HEK293 (cell line): ENCODE data around the gene NDUFB11.

Source experiments
- GLI2 ChIP-seq: fragments of 450-650 bp; formaldehyde crosslinking; IDR thresholded peaks from 2 replicates; pipeline ENCODE4; 2017; ENCODE audit warnings: missing biosample characterization, missing genetic modification characterization, low read depth, borderline replicate concordance
- GLIS1 ChIP-seq: fragments of 450-650 bp; formaldehyde crosslinking; IDR thresholded peaks from 2 replicates; pipeline ENCODE4 v1.5.1; 2016; ENCODE audit warnings: missing biosample characterization, missing genetic modification characterization
- GLIS2 ChIP-seq: fragments of 450-650 bp; formaldehyde crosslinking; IDR thresholded peaks from 2 replicates; pipeline ENCODE4 v1.5.1; 2016; ENCODE audit warnings: missing biosample characterization, missing genetic modification characterization
- IKZF3 ChIP-seq: fragments of 450-650 bp; IDR thresholded peaks from 2 replicates; pipeline ENCODE4 v1.5.0; 2018; ENCODE audit warnings: missing biosample characterization, mild to moderate bottlenecking, missing genetic modification characterization, moderate library complexity
- KLF9 ChIP-seq: fragments of 450-650 bp; formaldehyde crosslinking; IDR thresholded peaks from 2 replicates; pipeline ENCODE4 v1.5.1; 2016; ENCODE audit warnings: missing biosample characterization, missing genetic modification characterization, low read depth
- MEIS1 ChIP-seq: sonication (generic); formaldehyde crosslinking; IDR thresholded peaks from 2 replicates; pipeline ENCODE4 v1.8.1; 2022; ENCODE audit warnings: missing genetic modification reagents, mild to moderate bottlenecking, borderline replicate concordance
- SETDB1 ChIP-seq: IDR thresholded peaks from one replicate; pipeline ENCODE4 v1.6.1; 2017; ENCODE audit warnings: mild to moderate bottlenecking, low read length, moderate library complexity, mixed read lengths; ENCODE audit not compliant: insufficient read length
- ZBTB20 ChIP-seq: fragments of 450-650 bp; formaldehyde crosslinking; IDR thresholded peaks from 2 replicates; pipeline ENCODE4 v1.5.1; 2016; ENCODE audit warnings: missing biosample characterization, missing genetic modification characterization
- ZBTB21 ChIP-seq: fragments of 450-650 bp; formaldehyde crosslinking; IDR thresholded peaks from 2 replicates; pipeline ENCODE4 v1.5.1; 2017; ENCODE audit warnings: missing biosample characterization, missing genetic modification characterization
- ZBTB48 ChIP-seq: fragments of 450-650 bp; formaldehyde crosslinking; IDR thresholded peaks from 2 replicates; pipeline ENCODE4 v1.5.1; 2016; ENCODE audit warnings: missing biosample characterization, missing genetic modification characterization
- ZFHX2 ChIP-seq: fragments of 450-650 bp; formaldehyde crosslinking; conservative IDR thresholded peaks from 2 replicates; pipeline ENCODE4 v1.5.1; 2016; ENCODE audit warnings: missing biosample characterization, missing genetic modification characterization
- ZNF10 ChIP-seq: fragments of 450-650 bp; formaldehyde crosslinking; IDR thresholded peaks from 2 replicates; pipeline ENCODE4 v1.5.1; 2017; ENCODE audit warnings: missing biosample characterization, missing genetic modification characterization
- ZNF114 ChIP-seq: fragments of 450-650 bp; formaldehyde crosslinking; IDR thresholded peaks from 2 replicates; pipeline ENCODE4 v1.5.0; 2017; ENCODE audit warnings: missing biosample characterization, missing genetic modification characterization
- ZNF2 ChIP-seq: fragments of 450-650 bp; formaldehyde crosslinking; IDR thresholded peaks from 2 replicates; pipeline ENCODE4 v1.5.1; 2016; ENCODE audit warnings: missing biosample characterization, missing genetic modification characterization
- ZNF391 ChIP-seq: fragments of 450-650 bp; formaldehyde crosslinking; IDR thresholded peaks from 2 replicates; pipeline ENCODE4 v1.5.1; 2016; ENCODE audit warnings: low read depth, missing biosample characterization, missing genetic modification characterization, borderline replicate concordance
- ZNF549 ChIP-seq: fragments of 450-650 bp; IDR thresholded peaks from 2 replicates; pipeline ENCODE4 v1.5.1; 2018; ENCODE audit warnings: missing biosample characterization, missing genetic modification characterization, mild to moderate bottlenecking, inconsistent platforms, moderate library complexity
- ZNF555 ChIP-seq: fragments of 450-650 bp; formaldehyde crosslinking; conservative IDR thresholded peaks from 2 replicates; pipeline ENCODE4 v1.5.1; 2017; ENCODE audit warnings: missing biosample characterization, mild to moderate bottlenecking, missing genetic modification characterization, inconsistent platforms
- ZNF777 ChIP-seq: fragments of 450-650 bp; formaldehyde crosslinking; IDR thresholded peaks from 2 replicates; pipeline ENCODE4 v1.5.1; 2017; ENCODE audit warnings: missing biosample characterization, missing genetic modification characterization, borderline replicate concordance
- ZSCAN30 ChIP-seq: fragments of 450-650 bp; IDR thresholded peaks from 2 replicates; pipeline ENCODE4 v1.5.1; 2018; ENCODE audit warnings: missing biosample characterization, mild to moderate bottlenecking, missing genetic modification characterization, moderate library complexity
- TF ChIP-seq, protein P1 (sequence below): IDR thresholded peaks from 2 replicates; pipeline ENCODE4 v1.6.1; 2011; ENCODE audit warnings: mild to moderate bottlenecking, low read depth, low read length, borderline replicate concordance
- TF ChIP-seq, protein P2 (sequence below): fragments of 450-650 bp; IDR thresholded peaks from 2 replicates; pipeline ENCODE4 v1.5.1; 2018; ENCODE audit warnings: missing biosample characterization, missing genetic modification characterization
- TF ChIP-seq, protein P3 (sequence below): sonication (generic); formaldehyde crosslinking; IDR thresholded peaks from 2 replicates; pipeline ENCODE4 v1.8.1; 2022; ENCODE audit warnings: mild to moderate bottlenecking, moderate library complexity, missing genetic modification reagents
- TF ChIP-seq, protein P4 (sequence below): fragments of 450-650 bp; formaldehyde crosslinking; IDR thresholded peaks from 2 replicates; pipeline ENCODE4 v1.5.1; 2016; ENCODE audit warnings: missing biosample characterization, missing genetic modification characterization

The NDUFB11 gene

DNA sequence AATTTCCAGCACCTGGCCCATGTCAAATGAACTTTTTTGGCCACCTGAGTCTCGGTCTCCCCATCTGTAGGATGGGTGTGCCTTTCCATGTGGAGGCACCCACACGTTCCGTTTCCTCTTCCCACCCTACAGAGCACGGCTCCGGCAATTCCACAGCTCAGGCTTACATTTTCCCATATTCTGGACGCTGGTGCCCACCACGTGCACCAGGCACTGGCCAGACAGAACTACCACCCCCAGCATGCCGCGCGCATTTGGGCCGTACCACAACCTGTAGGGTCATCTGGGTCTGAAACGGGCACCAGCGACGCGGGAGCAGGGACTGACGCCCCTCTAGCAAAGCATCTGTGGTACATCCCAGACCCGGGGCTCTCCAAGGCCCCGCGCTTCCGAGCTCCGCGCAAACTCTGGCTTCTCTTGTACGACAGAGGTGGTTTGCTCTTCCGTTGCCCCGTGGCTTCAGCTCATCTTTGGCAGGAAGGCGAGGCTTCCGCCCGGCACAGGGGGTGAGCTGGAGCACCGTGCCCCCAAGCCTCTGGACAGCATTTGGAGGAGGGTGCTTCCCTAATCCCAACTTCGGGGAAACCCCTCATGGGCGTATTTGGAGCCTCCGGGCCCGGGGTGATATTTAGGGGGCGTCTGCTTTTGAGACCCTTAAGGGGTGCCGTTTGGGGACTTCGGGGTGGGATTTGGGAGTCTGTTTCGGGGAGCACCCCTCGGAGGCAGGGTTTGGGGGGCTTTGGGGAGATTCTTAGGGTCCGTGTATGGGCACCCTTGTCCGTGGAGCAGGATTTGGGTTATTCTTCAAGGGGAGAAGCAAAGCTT is 46.2 kb upstream of the NDUFB11 start (continued):
- TF ChIP-seq, protein P1, sequence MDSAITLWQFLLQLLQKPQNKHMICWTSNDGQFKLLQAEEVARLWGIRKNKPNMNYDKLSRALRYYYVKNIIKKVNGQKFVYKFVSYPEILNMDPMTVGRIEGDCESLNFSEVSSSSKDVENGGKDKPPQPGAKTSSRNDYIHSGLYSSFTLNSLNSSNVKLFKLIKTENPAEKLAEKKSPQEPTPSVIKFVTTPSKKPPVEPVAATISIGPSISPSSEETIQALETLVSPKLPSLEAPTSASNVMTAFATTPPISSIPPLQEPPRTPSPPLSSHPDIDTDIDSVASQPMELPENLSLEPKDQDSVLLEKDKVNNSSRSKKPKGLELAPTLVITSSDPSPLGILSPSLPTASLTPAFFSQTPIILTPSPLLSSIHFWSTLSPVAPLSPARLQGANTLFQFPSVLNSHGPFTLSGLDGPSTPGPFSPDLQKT: no peak
- TF ChIP-seq ZNF2 (tag by site-specific recombination): peak; percentile 60; the same call in 1 of the 2 replicates
- TF ChIP-seq, protein P2, sequence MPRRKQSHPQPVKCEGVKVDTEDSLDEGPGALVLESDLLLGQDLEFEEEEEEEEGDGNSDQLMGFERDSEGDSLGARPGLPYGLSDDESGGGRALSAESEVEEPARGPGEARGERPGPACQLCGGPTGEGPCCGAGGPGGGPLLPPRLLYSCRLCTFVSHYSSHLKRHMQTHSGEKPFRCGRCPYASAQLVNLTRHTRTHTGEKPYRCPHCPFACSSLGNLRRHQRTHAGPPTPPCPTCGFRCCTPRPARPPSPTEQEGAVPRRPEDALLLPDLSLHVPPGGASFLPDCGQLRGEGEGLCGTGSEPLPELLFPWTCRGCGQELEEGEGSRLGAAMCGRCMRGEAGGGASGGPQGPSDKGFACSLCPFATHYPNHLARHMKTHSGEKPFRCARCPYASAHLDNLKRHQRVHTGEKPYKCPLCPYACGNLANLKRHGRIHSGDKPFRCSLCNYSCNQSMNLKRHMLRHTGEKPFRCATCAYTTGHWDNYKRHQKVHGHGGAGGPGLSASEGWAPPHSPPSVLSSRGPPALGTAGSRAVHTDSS: no peak
- TF ChIP-seq ZNF114 (tag by site-specific recombination): no peak
- peak; percentile 19; the same call in 1 of the 2 replicates for TF ChIP-seq ZNF777 (tag by site-specific recombination)
- TF ChIP-seq GLI2 (tag by site-specific recombination): no peak
- TF ChIP-seq, protein P3, sequence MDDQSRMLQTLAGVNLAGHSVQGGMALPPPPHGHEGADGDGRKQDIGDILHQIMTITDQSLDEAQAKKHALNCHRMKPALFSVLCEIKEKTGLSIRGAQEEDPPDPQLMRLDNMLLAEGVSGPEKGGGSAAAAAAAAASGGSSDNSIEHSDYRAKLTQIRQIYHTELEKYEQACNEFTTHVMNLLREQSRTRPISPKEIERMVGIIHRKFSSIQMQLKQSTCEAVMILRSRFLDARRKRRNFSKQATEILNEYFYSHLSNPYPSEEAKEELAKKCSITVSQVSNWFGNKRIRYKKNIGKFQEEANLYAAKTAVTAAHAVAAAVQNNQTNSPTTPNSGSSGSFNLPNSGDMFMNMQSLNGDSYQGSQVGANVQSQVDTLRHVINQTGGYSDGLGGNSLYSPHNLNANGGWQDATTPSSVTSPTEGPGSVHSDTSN: peak; percentile 62; the same call in 1 of the 2 replicates
- TF ChIP-seq ZNF555: no peak
- peak; percentile 69; the same call in 1 of the 2 replicates for TF ChIP-seq ZNF391 (tag by site-specific recombination)
- TF ChIP-seq ZNF10 (tag by site-specific recombination): no peak
- TF ChIP-seq ZBTB20 (tag by site-specific recombination): peak; percentile 76
- no peak for TF ChIP-seq ZNF549 (tag by site-specific recombination)
- TF ChIP-seq ZSCAN30 (tag by site-specific recombination): peak; percentile 73; the same call in 1 of the 2 replicates
- 0 out of 2 replicates have a peak, but pooled peaks have one; percentile 24 for TF ChIP-seq ZBTB21
- TF ChIP-seq, protein P4, sequence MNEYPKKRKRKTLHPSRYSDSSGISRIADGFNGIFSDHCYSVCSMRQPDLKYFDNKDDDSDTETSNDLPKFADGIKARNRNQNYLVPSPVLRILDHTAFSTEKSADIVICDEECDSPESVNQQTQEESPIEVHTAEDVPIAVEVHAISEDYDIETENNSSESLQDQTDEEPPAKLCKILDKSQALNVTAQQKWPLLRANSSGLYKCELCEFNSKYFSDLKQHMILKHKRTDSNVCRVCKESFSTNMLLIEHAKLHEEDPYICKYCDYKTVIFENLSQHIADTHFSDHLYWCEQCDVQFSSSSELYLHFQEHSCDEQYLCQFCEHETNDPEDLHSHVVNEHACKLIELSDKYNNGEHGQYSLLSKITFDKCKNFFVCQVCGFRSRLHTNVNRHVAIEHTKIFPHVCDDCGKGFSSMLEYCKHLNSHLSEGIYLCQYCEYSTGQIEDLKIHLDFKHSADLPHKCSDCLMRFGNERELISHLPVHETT (tag by site-specific recombination): 0 out of 2 replicates have a peak, but pooled peaks have one; percentile 53
- TF ChIP-seq ZFHX2: 0 out of 2 replicates have a peak, but pooled peaks have one; percentile 11
- TF ChIP-seq ZBTB48 (tag by site-specific recombination): peak; percentile 65; the same call in 1 of the 2 replicates
- TF ChIP-seq GLIS2 (tag by site-specific recombination): no peak
- no peak for TF ChIP-seq SETDB1
- peak; percentile 32; the same call in 1 of the 2 replicates for TF ChIP-seq IKZF3 (tag by site-specific recombination)
- TF ChIP-seq GLIS1 (tag by site-specific recombination): peak; percentile 37; the same call in 1 of the 2 replicates
- no peak for TF ChIP-seq MEIS1 (CRISPR knock-in tag)
- no peak for TF ChIP-seq KLF9 (tag by site-specific recombination)
